Stimulated activated CD8-positive, alpha-beta memory T cell treated with anti-CD3 and anti-CD28 coated beads, Interleukin-7, amount 100 ng/mL, for 1 hour (primary cell): ENCODE results near the gene SMIM27.
"Not testable (repeated sequence)": the region's sequence is repeated elsewhere in the genome, so short reads cannot be mapped to it uniquely, and the experiment has no call there.

Experiments
- DNase-seq, 2 donors: peaks; one replicate each; pipeline ENCODE4 v3.0.0-alpha.2; 2020; ENCODE audit warnings: low read depth in 2 of 2

SMIM27 gene

DNA sequence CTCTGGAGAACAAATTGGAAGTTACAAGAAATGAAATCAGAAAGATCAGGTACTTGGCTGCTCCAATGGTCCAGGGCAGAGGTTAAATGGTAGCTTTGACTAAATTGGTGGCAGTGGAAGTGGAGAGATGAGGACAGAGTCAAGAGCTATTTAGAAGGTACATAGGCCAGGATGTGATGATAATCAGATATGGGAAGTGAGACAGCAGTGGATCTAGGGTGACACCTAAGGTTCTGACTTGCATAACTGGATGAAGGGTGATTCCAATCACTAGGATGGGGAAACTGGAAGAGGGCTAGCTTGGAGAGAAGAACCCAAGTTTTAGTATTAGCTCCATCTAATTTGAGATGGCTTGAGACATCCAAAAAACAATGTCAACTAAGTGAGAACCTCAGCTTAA lies 44.8 kb downstream of the SMIM27 start:
- DNase-seq: no peak

DNA sequence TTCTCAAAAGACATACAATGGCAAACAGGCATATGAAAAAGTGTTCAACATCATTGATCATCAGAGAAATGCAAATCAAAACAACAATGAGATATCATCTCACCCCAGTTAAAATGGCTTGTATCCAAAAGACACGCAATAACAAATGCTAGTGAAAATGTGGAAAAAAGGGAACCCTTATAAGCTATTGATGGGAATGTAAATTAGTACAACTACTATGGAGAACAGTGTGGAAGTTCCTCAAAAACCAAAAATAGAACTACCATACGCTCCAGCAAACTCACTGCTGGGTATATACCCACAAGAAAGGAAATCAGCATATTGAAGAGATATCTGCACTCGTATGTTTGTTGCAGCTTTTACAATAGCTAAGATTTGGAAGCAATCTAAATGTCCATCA lies 46.9 kb downstream of the SMIM27 start:
- not testable (repeated sequence) for DNase-seq
